AG10803 (cell line): ENCODE data around the gene BLOC1S5.
A peak's percentile ranks its signal among the peaks of the same experiment; 100 is the strongest.
"Not testable (repeated sequence)": the region's sequence is repeated elsewhere in the genome, so short reads cannot be mapped to it uniquely, and the experiment has no call there.

Source experiments
- DNase-seq: peaks from one replicate; pipeline ENCODE4 v3.0.0; 2010; ENCODE audit warnings: low read depth
- H3K4me3 ChIP-seq: 2 replicates; pipeline ENCODE4 v1.5.1; 2011; ENCODE audit warnings: mild to moderate bottlenecking, low read length, control low read depth
- TF ChIP-seq, protein P1 (sequence below): conservative IDR thresholded peaks from 2 replicates; pipeline ENCODE4 v1.5.1; 2011; ENCODE audit warnings: mild to moderate bottlenecking, low read length, control low read depth, inconsistent platforms

BLOC1S5 gene

DNA sequence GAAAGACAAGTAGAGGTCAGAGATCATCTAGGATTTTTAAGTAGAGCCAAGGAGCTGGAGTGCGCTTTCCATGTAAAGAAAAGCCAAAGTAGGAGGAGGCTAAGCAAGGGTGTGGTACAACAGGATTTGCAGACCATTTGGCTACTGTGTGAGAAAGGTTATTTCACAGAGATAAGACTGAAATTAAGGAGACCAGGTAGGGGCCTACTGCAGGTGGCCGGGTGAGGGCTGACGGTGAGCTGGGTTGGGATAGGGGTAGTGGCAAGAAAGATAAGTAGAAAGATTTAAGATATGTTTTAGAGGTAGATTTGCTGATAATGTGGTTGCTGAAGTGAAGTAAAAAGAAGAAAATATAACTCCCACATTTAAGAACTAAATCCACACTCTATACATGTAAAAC, 3.8 kb downstream of the BLOC1S5 start:
- TF ChIP-seq, protein P1, sequence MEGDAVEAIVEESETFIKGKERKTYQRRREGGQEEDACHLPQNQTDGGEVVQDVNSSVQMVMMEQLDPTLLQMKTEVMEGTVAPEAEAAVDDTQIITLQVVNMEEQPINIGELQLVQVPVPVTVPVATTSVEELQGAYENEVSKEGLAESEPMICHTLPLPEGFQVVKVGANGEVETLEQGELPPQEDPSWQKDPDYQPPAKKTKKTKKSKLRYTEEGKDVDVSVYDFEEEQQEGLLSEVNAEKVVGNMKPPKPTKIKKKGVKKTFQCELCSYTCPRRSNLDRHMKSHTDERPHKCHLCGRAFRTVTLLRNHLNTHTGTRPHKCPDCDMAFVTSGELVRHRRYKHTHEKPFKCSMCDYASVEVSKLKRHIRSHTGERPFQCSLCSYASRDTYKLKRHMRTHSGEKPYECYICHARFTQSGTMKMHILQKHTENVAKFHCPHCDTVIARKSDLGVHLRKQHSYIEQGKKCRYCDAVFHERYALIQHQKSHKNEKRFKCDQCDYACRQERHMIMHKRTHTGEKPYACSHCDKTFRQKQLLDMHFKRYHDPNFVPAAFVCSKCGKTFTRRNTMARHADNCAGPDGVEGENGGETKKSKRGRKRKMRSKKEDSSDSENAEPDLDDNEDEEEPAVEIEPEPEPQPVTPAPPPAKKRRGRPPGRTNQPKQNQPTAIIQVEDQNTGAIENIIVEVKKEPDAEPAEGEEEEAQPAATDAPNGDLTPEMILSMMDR = no peak
- H3K4me3 ChIP-seq = no peak overlapping the region

DNA sequence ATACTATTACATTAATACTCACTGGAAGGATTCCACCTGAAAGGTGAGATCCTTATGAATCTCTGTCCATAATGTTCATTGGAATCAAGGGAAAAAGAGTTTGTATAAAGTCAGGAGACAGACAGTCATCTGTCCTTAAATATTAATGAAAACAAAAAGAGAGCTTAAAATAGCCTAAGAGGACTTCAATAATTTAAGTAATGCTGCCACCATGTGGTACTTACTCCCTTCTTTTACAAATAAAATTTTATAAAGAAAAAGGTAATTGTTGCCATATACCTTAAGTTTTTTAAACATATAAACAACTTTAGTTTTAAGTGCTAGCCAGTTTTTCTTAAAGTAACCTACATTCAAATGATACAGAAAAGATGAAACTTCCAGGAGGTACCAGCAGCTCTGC, 5.1 kb downstream of the BLOC1S5 start:
- TF ChIP-seq, protein P1 = peak; percentile 41
- peak; percentile 57 for DNase-seq
- no peak overlapping the region for H3K4me3 ChIP-seq

More for the DNA sequence above, 3.8 kb downstream of the BLOC1S5 start:
- DNase-seq = no peak

DNA sequence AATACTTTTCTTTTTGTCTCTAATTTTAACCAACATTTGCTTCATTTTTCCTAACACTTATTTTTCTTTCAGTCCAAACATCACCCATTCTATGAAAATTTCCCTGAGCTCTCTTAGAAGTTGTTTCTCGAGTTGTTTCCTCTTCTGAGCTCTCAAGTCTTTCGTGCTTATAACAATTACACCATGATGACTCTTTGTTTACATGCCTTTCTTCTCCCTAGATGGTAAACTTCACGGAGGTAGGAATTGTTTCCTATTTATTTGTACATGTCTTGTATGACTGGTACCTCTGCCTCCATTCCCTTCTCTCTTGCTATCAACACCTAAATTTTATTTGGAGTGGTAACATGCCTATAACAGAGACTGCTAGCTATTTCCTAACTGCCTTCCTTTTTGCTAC, 6.4 kb downstream of the BLOC1S5 start:
- TF ChIP-seq, protein P1 = no peak
- H3K4me3 ChIP-seq = no peak overlapping the region
- DNase-seq = no peak

DNA sequence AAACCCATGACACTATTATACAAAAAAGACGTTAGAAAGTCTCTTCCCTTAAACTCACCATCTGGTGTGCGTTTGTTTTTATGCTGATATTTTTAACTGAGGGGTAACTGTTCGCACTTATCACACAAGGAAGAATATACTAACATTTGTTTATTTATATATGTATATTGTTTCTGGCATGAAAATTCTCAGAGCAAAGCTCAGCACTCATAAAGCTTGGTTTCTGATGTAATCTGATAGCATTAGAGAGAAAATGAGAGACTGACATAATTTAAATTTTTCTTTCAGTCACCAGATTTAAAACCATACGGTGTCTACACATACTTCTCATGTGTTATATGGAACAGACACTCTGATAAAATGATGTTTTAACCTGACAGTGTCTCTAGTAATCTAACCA, 6.9 kb downstream of the BLOC1S5 start:
- H3K4me3 ChIP-seq = no peak overlapping the region
- DNase-seq = no peak
- TF ChIP-seq, protein P1 = no peak

DNA sequence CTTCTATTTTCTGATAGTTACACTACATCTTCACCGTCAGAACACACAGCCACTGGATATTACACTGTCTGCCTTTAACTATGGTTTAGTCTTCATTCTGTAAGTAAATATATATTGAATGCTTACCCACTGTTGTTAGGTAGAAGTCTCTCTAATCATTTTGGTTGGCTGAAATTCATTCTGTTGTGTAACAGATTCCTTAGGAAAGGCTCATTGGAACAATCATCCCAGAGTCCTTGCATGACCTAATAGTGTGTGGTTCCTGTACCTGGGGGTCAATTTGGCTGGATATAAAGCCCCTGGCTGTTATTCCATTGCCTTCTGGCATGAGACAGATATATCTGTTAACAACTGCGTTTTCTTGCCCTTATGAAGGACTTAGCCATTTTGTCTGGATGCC, 9.9 kb downstream of the BLOC1S5 start:
- TF ChIP-seq, protein P1 = no peak
- no peak overlapping the region for H3K4me3 ChIP-seq
- peak; percentile 22 for DNase-seq

DNA sequence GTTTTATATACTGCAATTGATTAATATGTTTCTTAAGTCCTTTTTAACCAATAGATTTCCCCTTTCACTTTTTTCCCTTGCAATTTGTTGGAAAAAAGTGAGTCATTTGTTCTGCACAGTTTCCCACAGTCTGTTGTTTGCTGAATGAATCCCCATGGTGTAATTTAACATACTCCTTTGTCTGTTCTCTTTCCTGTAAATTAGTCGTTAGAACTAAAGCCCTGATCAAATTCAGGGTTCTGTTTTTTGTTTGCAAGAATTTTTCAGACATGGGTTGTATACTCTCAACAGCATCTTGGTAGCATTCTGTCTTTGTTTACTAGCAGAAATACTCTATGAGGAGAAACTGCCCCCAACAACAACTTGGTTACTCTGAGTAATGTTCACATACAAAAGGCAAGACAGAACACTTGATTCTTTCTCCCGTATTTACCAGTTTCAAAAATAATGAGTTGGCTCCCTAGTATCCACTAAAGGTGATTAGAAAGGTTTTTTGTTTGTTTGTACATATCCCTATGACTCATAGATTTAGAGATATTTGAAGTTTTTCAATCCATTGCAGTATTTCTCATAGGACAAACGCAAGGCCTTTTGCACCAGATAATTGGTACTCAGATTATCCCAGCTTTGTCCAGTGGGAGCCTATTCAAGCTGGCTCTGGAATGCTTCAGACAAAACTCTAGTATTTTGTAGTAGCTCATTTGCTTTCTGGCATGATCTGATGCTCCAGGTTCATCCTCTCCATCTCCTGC, 16.5 kb downstream of the BLOC1S5 start:
- DNase-seq = no peak
- TF ChIP-seq, protein P1 = no peak
- no peak overlapping the region for H3K4me3 ChIP-seq

DNA sequence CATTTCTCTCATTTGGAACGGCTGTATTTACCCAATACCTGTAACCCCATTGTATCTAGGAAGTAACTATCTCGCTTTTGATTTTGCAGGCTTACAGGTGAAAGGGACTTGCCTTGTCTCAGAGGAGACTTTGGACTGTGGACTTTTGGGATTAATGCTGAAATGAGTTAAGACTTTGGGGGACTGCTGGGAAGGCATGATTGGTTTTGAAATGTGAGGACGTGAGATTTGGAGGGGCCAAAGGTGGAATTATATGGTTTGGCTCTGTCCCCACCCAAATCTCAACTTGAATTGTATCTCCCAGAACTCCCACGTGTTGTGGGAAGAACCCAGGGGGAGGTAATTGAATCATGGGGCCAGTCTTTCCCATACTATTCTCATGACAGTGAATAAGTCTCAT, 18.4 kb downstream of the BLOC1S5 start:
- H3K4me3 ChIP-seq, DNase-seq: not testable (repeated sequence)
